Amygdala (tissue), 56 donors: ENCODE measurements around the gene ZNF391.
"Not testable (repeated sequence)": the region's sequence is repeated elsewhere in the genome, so short reads cannot be mapped to it uniquely, and the experiment has no call there.

Experiments
- DNase-seq, 56 donors: peaks; one replicate each; lab custom pipeline; 2025; lab: John Stamatoyannopoulos, UW

ZNF391 gene

GRCh38 chr6:27419363-27419762, 30.8 kb downstream of the ZNF391 start:
- DNase-seq, result no peak

DNA sequence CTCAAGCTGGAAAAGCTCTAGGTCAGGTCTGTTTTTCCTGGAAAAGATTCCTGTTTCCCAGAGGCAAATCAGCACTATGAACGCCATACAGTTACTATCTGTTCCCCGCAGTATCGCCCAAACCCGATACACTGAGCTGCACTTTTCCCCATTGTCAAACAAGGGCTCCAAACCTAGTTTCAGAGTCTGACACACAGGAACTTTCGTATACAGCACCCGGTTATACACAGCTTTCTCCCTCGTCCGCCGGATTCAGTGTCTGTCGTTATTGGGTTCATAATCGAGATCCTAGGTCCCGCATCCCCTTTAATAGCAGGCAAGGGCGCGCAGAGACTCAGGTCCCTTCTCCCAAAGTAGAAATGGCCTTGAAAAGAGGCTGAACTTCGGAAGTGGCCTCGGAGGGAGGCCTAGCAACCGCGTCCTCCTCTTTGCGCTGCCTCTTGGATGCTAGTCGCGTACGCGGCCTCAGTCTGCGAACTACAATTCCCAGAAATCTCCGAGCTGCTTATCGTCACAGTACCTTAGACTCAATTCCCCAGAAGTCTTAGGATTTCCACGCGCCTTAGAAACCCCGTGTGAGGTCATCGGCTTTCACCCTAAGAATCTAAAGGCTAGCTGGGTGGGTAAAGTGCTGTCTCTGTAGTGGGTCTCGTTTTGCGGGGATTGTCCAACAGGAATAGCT, 34.2 kb downstream of the ZNF391 start:
- peak in 8 of 56 donors; percentile 3 to 42 (median 14) for DNase-seq

DNA sequence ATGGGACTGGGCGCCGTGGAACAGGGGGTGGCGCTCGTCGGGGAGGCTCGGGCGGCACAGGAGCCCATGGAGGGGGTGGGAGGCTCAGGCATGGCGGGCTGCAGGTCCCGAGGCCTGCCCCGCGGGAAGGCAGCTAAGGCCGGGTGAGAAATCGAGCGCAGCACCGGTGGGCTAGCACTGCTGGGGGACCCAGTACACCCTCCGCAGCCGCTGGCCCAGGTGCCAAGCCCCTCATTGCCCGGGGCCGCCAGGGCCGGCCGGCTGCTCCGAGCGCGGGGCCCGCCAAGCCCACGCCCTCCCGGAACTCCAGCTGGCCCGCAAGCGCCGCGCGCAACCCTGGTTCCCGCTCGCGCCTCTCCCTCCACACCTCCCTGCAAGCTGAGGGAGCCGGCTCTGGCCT, 36.3 kb downstream of the ZNF391 start:
- not testable (repeated sequence) for DNase-seq

DNA sequence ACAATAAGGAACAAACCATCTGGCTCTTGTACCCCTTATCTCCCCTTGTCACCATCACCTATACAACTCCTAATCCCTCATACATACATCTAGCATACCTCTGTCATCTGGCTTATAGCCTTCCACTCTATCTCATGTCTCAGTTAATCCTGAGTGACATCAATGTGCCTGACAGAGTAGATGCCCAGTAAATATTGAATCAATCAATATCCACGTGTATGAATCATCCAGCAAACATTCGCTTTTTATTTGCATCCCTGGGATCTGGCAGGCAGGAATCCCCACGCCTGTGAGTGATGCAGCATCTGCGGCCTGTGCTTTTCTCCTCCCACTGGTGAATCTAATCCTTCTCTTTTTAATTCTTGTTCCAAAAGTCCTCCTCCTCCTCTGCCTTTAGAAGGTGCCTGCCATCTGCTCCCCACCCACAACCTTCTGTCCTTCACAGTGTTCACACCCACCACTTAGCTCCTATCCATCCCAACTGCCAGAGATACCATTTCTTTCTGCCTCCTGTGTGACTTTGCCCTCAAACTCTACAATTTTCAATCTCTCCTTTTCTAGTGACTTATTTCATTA, 37.6 kb downstream of the ZNF391 start:
- peak in 34 of 56 donors; percentile 1 to 77 (median 24) for DNase-seq

DNA sequence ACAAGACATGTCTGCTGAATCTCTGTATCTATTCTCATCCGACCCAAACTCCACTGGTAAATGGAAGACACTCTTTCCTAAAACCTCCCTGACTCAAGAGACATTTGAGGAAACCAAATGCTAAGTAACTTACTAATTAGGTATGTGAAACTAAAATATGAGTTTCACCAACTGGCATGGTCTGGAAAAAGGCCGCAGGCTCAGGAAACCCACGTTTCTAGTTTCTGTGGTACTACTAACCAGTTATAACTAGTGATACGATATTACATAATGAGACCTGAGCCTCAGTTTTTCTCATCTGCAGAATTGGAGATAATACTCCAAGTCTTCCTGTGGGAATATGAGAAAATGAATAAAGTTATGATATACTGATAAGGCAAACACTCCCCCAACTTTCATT, 39.9 kb downstream of the ZNF391 start:
- no peak for DNase-seq

DNA sequence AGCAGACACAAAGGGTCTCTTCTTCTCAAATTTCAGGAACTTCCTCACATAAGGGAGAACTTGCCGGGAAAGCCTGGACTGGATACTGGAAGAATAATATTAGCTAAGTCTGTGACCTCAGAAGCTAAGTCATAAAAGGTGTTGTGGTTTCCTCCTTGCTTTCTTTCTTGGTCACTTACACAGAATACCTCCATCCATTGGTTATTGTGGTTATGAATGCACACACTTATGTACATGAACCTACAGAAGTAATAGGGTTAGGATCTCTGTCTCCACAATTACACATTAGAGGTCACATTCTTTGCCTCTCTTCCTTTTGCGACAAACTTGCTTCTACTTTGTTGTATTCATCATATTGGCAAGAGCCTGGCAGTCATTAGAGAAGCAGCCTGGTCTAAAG, 40.4 kb downstream of the ZNF391 start:
- no peak for DNase-seq

DNA sequence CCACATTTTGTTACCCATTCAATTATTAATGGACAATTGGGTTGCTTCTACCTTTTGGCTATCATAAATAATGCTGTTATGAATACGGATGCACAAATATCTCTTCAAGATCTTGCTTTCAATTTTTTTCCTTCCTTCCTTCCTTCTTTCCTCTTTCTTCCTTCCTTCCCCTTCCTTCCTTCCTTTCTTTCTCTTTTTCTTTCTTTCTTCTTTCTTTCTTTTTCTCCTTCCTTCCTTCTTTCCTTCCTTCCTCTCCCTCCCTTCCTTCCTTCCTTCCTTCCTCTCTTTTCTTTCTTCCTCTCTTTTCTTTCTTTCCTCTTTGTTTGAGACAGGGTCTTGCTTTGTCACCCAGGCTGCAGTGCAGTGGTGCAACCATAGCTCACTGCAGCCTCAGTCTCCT, 45.2 kb downstream of the ZNF391 start:
- no peak for DNase-seq

DNA sequence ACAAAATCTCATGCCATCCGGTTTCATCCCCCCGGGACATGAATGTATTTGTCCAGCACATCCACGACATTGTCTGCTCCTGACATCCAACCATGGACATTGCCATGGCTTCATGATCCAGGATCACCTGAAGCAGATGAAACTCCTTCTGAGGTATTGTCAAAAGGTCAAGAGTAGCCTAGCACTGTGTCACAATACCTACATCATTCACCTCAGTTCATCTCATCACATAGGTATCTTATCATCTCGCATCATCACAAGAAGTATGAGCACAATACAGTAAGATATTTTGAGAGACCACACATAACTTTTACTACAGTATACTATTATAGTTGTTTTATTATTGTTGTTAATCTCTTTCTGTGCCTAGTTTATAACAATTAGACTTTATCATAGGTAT, 50.8 kb downstream of the ZNF391 start:
- DNase-seq, result no peak

DNA sequence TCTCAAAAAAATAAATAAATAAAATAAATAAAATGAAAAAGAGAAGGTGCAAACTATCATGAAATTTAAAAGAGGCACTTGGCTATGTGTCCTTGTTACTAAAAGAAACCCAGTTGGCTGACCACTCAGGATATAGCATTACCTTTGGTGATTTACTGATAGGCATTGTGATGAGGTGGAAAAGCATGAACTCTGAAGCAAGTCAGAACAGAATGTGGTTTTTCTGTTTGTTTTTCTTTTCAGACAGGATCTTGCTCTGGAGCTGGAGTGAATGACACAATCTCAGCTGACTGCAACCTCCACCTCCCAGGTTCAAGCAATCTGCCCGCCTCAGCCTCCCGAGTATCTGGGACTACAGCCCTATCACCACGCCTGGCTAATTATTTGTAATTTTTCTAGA, 52.4 kb downstream of the ZNF391 start:
- no peak for DNase-seq

DNA sequence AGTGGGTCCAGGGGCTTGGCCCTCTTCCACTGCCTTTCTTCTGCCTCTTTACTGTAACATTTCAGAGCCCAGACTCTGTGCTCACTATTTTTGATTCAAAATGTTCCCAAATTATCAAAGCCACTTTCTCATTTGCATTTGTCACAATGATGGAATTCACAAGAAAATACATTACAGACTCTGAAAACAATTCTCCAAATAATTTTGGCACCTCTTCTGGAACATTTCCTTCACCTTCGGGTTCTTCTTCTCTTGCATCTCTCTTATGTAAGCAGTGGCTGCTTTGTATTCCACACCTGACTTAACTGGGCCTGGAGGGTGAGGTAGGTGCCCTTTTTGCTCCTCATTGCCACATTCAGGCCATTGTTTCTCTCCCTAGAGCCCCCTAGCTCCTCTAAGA, 54.4 kb downstream of the ZNF391 start:
- DNase-seq, result no peak

- no peak for DNase-seq
These were observed 59.9 kb downstream of the ZNF391 start for GRCh38 chr6:27448456-27448855.

GRCh38 chr6:27451660-27452390, 63.3 kb downstream of the ZNF391 start:
- no peak for DNase-seq

DNA sequence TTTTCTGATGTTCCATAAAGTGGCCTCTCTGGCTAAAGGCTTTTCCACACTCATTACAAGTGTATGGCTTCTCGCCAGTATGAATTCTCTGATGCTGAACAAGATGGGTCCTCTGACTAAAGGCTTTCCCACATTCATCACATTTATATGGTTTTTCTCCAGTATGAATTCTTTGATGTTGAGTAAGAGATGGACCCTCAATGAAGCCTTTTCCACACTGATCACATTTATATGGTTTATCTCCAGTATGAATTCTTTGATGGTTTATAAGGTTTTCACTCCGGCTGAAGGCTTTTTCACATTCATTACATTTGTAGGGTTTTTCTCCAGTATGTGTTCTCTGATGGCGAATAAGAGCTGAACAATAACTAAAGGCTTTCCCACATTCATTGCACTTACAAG, 63.9 kb downstream of the ZNF391 start:
- no peak for DNase-seq
